Measurements from ENCODE around the gene LRCOL1.

GRCh38 chr12:132635076-132635955 lies 24.9 kb upstream of the LRCOL1 start:
- no peak for TF ChIP-seq ZSCAN5A (tag by site-specific recombination; IDR thresholded peaks at IDR 0.05)
- TF ChIP-seq ZNF157 (tag by site-specific recombination; IDR thresholded peaks at IDR 0.05), result no peak
- TF ChIP-seq YY1 (tag by site-specific recombination; IDR thresholded peaks at IDR 0.05), result no peak
- TF ChIP-seq FEZF1 (tag by site-specific recombination; IDR thresholded peaks at IDR 0.05), result no peak
- no peak for TF ChIP-seq ZNF660 (tag by site-specific recombination; IDR thresholded peaks at IDR 0.05)
- no peak for TF ChIP-seq MYNN (tag by site-specific recombination; IDR thresholded peaks at IDR 0.05; ENCODE audit: borderline replicate concordance)
- TF ChIP-seq KLF17 (tag by site-specific recombination; IDR thresholded peaks at IDR 0.05), result no peak
- no peak for TF ChIP-seq CTCF (tag by site-specific recombination; IDR thresholded peaks at IDR 0.05)
